Heart left ventricle (tissue), 13 donors: Measurements from ENCODE around the gene TDRD9.

Experiments
- POLR2A ChIP-seq, 2 donors: fragments of 450-650 bp; IDR thresholded peaks; one replicate each; pipeline ENCODE4 v1.6.1; 2017; ENCODE audit warnings: antibody characterized with exemption in 2 of 2, mild to moderate bottlenecking in 2 of 2, moderate library complexity in 2 of 2
- TF ChIP-seq, protein P1 (sequence below), 12 donors: fragments of 200-600 bp; sonication (generic) in 4 of 12; IDR thresholded peaks; one replicate each; pipeline versions ENCODE4 v1.5.0 to v1.8.0; 2018 to 2022; ENCODE audit warnings: antibody characterized with exemption in 12 of 12, mild to moderate bottlenecking in 5 of 12
- donor health status: ischemic (EF 13 %, LVEDD 7.1; RV severe dilation, severe dysfunction).
- donor health status: DM: no; HTN: yes; CAD: no.
- donor health status: DM: no; HTN: no; CAD: no.
- donor health status: ischemic (EF 25% LVEDD 6.9; RV normal size, moderate dysfunction).
- donor health status: ischemic (EF 25% LVEDD 5.7; RV mildly dilated, moderate dysfunction).
- donor health status: ischemic (EF 35%, LVEDD 5.7; RV mildly dilated, moderate dysfunction).
- donor health status: nonischemic (EF 11% LVEDD 7.7; RV severe dilation, severe dysfunction).
- donor health status: DM: yes; HTN: yes; CAD: no.
- donor health status: PGD.
- donor health status: ischemic (EF 29% LVEDD 5.4; RV normal size, mild dysfunction).
- donor health status: nonischemic (EF 23%, LVEDD 6.1; RV moderate dilation, normal function).

DNA sequence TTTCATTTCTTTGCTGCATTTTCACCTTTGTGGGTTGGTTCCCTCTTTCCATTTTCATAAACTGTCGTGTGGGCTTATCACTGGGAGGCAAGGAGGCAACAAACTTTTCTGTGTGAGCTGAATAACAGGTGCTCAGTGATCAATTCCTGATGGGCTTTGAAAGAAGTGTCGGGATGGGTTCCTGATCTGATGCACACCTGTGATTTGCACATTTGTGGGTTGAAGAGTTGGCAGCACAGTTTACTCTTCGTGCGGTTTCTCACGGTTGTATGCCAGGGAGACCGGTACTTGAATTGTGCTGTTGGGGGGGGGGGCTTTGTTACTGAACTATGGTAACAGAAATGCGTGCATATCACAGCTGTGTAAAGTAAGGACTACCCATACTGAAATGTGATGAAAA lies 141.3 kb downstream of the TDRD9 start:
- TF ChIP-seq, protein P1, sequence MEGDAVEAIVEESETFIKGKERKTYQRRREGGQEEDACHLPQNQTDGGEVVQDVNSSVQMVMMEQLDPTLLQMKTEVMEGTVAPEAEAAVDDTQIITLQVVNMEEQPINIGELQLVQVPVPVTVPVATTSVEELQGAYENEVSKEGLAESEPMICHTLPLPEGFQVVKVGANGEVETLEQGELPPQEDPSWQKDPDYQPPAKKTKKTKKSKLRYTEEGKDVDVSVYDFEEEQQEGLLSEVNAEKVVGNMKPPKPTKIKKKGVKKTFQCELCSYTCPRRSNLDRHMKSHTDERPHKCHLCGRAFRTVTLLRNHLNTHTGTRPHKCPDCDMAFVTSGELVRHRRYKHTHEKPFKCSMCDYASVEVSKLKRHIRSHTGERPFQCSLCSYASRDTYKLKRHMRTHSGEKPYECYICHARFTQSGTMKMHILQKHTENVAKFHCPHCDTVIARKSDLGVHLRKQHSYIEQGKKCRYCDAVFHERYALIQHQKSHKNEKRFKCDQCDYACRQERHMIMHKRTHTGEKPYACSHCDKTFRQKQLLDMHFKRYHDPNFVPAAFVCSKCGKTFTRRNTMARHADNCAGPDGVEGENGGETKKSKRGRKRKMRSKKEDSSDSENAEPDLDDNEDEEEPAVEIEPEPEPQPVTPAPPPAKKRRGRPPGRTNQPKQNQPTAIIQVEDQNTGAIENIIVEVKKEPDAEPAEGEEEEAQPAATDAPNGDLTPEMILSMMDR (IDR thresholded peaks at IDR 0.05): no peak
- TF ChIP-seq POLR2A (IDR thresholded peaks at IDR 0.05): no peak
